ENCODE measurements around the gene SSPN.

The SSPN gene

GRCh38 chr12:26274441-26275312, 79.3 kb downstream of the SSPN start:
- H3K4me2 ChIP-seq (ENCODE audit: low read depth, low read length, poor library complexity, severe bottlenecking) = no peak overlapping the region
- H3K27me3 ChIP-seq (ENCODE audit: low read length) = 0 out of 2 replicates have a peak, but pooled peaks cover 3% of the 10 kb centered on the region
- H3K9me3 ChIP-seq (ENCODE audit: insufficient read depth, low read length) = no peaks in the 10 kb centered on the region
- no peak overlapping the region for H3K27ac ChIP-seq (ENCODE audit: low read depth, low read length)
- no peak overlapping the region for H3K9ac ChIP-seq (ENCODE audit: low read length)
- H2AFZ ChIP-seq (ENCODE audit: low read depth, low read length, severe bottlenecking) = no peak overlapping the region
- no peaks in the 10 kb centered on the region for H4K20me1 ChIP-seq (ENCODE audit: low read depth, low read length)
- no peaks in the 10 kb centered on the region for H3K79me2 ChIP-seq (ENCODE audit: insufficient read depth, low read length)
- H3K36me3 ChIP-seq (ENCODE audit: low read length) = no peaks in the 10 kb centered on the region
- H3K9me2 ChIP-seq (replicated peaks; ENCODE audit: insufficient read depth, low read length) = no peaks in the 10 kb centered on the region
- no peak overlapping the region for H3K4me3 ChIP-seq (ENCODE audit: insufficient read depth, low read length, poor library complexity, severe bottlenecking)
- TF ChIP-seq CTCF (IDR thresholded peaks at IDR 0.05; ENCODE audit: insufficient read depth, low read length, poor library complexity, severe bottlenecking) (no peak), EZH2phosphoT487 (conservative IDR thresholded peaks at IDR 0.05; ENCODE audit: low read length) (no peak)
- H3F3A ChIP-seq (ENCODE audit: insufficient read depth) = no peaks in the 10 kb centered on the region

- 0 out of 2 replicates have a peak, but pooled peaks cover 3% of the 10 kb centered on the region for H3K27me3 ChIP-seq (ENCODE audit: low read length)
- H3K36me3 ChIP-seq (ENCODE audit: low read length) = no peaks in the 10 kb centered on the region
- no peak overlapping the region for H3K9ac ChIP-seq (ENCODE audit: low read length)
- H3K27ac ChIP-seq (ENCODE audit: low read depth, low read length) = no peak overlapping the region
- H3K9me2 ChIP-seq (replicated peaks; ENCODE audit: insufficient read depth, low read length) = no peaks in the 10 kb centered on the region
- no peaks in the 10 kb centered on the region for H3K9me3 ChIP-seq (ENCODE audit: insufficient read depth, low read length)
- TF ChIP-seq CTCF (IDR thresholded peaks at IDR 0.05; ENCODE audit: insufficient read depth, low read length, poor library complexity, severe bottlenecking) = no peak
- no peak for TF ChIP-seq EZH2phosphoT487 (conservative IDR thresholded peaks at IDR 0.05; ENCODE audit: low read length)
- no peak overlapping the region for H2AFZ ChIP-seq (ENCODE audit: low read depth, low read length, severe bottlenecking)
- H3K4me3 ChIP-seq (ENCODE audit: insufficient read depth, low read length, poor library complexity, severe bottlenecking) = no peak overlapping the region
- H4K20me1 ChIP-seq (ENCODE audit: low read depth, low read length) = no peaks in the 10 kb centered on the region
- no peaks in the 10 kb centered on the region for H3K79me2 ChIP-seq (ENCODE audit: insufficient read depth, low read length)
- no peaks in the 10 kb centered on the region for H3F3A ChIP-seq (ENCODE audit: insufficient read depth)
- H3K4me2 ChIP-seq (ENCODE audit: low read depth, low read length, poor library complexity, severe bottlenecking) = no peak overlapping the region
Measured at GRCh38 chr12:26275313-26276131, 80.1 kb downstream of the SSPN start.

GRCh38 chr12:26276709-26277108, 81.3 kb downstream of the SSPN start:
- Histone ChIP-seq H3K36me3 (ENCODE audit: low read length) (no peaks in the 10 kb centered on the region), H3K27ac (ENCODE audit: low read depth, low read length) (no peak overlapping the region), H3F3A (ENCODE audit: insufficient read depth) (no peaks in the 10 kb centered on the region), H2AFZ (ENCODE audit: low read depth, low read length, severe bottlenecking) (no peak overlapping the region), H4K20me1 (ENCODE audit: low read depth, low read length) (no peaks in the 10 kb centered on the region), H3K4me2 (ENCODE audit: low read depth, low read length, poor library complexity, severe bottlenecking) (no peak overlapping the region), H3K9me2 (replicated peaks; ENCODE audit: insufficient read depth, low read length) (no peaks in the 10 kb centered on the region), H3K4me3 (ENCODE audit: insufficient read depth, low read length, poor library complexity, severe bottlenecking) (no peak overlapping the region), H3K27me3 (ENCODE audit: low read length) (0 out of 2 replicates have a peak, but pooled peaks cover 3% of the 10 kb centered on the region), H3K9ac (ENCODE audit: low read length) (no peak overlapping the region), H3K79me2 (ENCODE audit: insufficient read depth, low read length) (no peaks in the 10 kb centered on the region), H3K9me3 (ENCODE audit: insufficient read depth, low read length) (no peaks in the 10 kb centered on the region)
- no peak for TF ChIP-seq EZH2phosphoT487 (conservative IDR thresholded peaks at IDR 0.05; ENCODE audit: low read length)
- TF ChIP-seq CTCF (IDR thresholded peaks at IDR 0.05; ENCODE audit: insufficient read depth, low read length, poor library complexity, severe bottlenecking) = no peak
